Hematopoietic multipotent progenitor cell treated with erythropoietin and hydrocortisone succinate and interleukin-3 and kit ligand, for 6 days (in vitro differentiated cells): ENCODE results near the gene DEPP1.

Experiments used
- DNase-seq: peaks from one replicate; pipeline ENCODE4 v3.0.0-alpha.2; 2015

DEPP1 gene

DNA sequence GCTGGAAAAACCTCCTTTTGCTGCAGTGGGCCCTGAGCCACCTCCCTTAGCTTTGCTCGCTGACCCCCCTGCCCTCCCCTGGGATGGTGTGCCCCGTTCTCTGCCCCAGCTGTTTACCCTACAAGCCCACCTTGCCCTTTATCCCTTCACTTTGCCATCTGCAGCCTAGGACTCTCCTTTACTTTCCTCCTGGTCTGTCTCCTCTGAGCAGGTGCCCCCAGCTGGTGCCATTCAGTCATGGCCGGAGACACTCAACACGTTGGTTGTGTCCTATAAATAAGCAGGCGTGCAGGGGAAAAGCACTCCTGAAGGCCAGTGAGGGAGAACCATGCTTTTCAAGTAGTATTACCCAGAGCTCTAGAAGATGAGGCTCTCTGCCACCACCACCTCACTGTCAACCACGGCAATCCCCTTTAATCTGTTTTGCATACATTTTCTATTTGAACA lies 12.9 kb downstream of the DEPP1 start:
- no peak for DNase-seq

DNA sequence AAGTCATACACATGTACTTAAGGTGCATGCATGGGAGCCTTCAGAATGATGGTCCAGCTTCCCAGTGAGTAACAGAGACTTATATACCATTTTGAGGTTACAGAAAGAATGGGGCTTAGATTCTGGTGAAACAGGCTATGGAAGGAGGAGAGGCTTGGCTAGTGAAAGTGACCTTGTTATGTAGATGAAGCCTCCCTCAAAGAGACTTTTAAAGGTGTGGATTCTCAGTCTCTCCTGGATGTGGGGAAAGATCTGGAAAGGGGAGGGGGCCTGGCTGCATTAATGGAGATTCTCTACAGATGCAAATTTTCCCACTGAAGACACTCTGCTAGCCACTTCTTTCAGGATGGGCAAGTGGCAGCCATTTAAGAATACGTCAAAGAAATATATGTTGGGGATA lies 13.5 kb downstream of the DEPP1 start:
- DNase-seq: no peak

- DNase-seq: no peak
These were observed 14.6 kb downstream of the DEPP1 start for GRCh38 chr10:44963772-44964633.

GRCh38 chr10:44962870-44963738 lies 15.5 kb downstream of the DEPP1 start:
- DNase-seq: no peak

DNA sequence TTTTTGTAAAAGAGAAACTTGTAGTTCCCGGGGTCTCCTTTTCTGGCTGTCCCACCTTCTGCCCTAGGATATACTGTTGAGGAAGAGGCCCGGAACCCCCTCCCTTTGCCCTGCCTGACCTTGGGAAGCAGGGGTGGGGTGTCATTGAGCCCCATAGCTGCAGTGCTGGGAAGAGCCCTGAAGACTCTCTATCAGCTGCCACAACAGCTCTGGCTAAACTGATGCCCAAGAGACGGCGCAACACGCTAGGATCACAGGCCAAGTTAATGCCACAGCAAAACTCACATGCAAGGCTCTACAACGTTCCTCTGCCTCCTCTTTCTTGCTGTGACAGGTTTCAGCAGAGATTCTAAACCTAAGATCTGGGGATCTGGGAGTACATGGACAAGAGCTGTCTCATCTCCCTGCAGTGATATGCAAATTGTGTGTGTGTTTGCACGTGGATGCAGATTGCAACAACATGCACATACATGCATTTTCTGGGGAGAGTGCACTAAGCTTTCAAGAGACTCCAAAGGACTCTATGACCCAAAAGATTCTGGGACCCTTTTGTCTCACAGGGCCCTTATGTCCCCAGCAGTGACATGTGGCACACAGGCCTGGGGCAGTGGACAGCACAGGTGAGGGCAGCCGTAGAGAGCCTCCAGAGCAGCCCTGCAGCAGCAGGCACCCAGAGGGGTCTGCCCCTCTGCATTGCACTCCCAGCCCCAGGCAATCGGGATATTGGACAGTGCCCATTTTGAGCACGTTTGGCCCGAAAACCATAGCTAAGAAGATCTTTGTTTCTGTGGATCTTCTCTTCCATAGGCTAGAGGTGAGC lies 16.5 kb downstream of the DEPP1 start:
- no peak for DNase-seq

DNA sequence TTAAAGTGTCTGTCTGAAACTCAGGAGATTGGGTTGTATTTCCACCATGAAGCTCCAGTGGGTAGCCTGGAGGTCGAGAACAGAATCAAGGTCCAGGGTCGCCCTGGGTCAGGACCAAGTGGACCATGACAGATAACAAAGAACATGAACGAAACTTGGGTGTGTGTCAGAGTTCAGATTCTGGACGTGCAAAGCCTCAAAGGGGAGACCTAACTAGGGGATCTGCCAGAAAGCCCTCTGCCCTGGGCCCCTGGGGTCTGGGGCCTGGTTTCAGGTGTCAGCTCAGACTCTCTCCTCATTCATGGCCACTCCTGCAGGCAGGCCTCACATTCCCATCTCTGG lies 17.4 kb downstream of the DEPP1 start:
- DNase-seq: no peak

DNA sequence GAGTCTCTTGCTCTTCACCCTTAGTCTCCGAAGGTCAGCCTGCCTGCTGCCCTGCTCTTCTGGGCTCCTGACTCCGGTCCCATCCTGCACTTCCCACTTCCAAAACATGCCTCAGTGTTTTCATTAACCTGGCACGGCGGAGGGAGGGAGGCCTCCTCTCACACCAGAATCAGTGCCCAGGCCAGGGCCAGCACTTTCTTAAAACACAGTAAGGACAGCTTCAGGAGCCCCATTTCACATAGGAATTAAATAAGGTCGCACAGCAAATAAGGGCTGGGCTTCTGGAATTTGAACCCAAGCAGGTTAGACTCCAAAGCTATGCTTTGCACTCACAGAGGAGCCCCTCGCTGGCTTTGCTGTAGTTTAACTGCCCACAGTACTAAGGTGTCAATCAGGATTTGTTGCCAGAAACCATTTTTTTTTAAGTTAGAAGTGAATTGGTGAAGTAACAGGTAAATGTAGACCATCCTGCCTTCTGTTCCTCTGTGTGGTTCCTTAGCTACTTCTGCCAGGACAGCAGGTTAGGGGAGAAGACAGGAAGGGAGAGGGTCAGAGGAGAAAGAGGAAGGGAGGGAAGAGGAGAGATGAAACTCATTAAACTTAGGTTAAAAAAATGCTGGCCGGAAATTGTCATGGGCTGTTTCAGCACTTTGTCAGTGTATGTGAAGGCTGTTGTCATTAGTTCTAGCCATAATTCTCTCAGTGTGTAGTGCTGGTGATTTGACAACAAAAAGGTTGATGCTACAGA lies 18.0 kb downstream of the DEPP1 start:
- DNase-seq: no peak

DNA sequence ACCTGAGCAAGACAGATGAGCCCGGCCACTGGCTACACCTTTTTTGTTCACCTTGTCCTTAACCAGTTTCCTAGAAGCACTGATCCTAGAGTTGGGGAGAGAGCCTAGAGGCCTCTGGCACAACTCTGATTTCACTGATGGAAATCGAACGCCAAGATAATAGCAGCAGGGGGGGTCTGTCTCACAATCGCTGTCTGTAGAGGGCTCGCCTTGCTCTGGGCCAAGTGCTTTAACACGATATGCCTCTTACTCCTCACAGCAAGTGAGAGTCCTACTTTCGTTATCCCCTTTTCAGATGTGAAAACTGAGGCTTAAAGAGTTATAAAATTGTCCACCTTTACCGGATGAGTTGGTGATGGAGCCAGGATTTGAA lies 18.5 kb downstream of the DEPP1 start:
- DNase-seq: no peak

GRCh38 chr10:44959247-44960087 lies 19.1 kb downstream of the DEPP1 start, which contains the start of gene RASSF4:
RASSF4 (plus strand) TSS chr10:44959802; CDS start chr10:44970203, 10,401 bp downstream.
- DNase-seq: peak; percentile 93

- DNase-seq: no peak
These were observed 19.7 kb downstream of the DEPP1 start for GRCh38 chr10:44958898-44959246.

- no peak for DNase-seq
These were observed 20.3 kb downstream of the DEPP1 start for GRCh38 chr10:44958196-44958897.

- no peak for DNase-seq
These were observed 21.6 kb downstream of the DEPP1 start for GRCh38 chr10:44956717-44957706.

GRCh38 chr10:44956226-44956625 lies 22.4 kb downstream of the DEPP1 start:
- no peak for DNase-seq

- no peak for DNase-seq
These were observed 23.1 kb downstream of the DEPP1 start for GRCh38 chr10:44955413-44956070.

GRCh38 chr10:44954962-44955361 lies 23.6 kb downstream of the DEPP1 start:
- no peak for DNase-seq

DNA sequence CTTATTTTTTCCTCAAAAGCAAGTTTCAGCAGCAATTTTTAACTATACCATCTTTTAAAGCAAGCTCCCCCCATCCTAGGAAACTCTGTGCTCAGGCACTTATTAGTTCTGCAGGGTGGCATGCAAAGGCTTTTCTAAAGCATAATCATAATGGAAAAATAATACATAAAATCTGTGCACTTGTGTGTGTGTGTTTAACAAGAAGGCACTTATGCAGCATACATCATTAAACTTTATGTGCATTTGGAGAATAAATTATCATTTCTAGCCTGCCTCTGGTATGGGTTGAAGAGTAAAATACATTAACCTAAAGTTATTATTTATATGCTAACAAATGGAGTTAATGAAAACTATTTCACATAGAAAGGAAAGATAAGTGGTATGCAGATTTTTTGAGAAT lies 24.6 kb downstream of the DEPP1 start:
- no peak for DNase-seq

- no peak for DNase-seq
These were observed 25.8 kb downstream of the DEPP1 start for GRCh38 chr10:44952779-44953231.

DNA sequence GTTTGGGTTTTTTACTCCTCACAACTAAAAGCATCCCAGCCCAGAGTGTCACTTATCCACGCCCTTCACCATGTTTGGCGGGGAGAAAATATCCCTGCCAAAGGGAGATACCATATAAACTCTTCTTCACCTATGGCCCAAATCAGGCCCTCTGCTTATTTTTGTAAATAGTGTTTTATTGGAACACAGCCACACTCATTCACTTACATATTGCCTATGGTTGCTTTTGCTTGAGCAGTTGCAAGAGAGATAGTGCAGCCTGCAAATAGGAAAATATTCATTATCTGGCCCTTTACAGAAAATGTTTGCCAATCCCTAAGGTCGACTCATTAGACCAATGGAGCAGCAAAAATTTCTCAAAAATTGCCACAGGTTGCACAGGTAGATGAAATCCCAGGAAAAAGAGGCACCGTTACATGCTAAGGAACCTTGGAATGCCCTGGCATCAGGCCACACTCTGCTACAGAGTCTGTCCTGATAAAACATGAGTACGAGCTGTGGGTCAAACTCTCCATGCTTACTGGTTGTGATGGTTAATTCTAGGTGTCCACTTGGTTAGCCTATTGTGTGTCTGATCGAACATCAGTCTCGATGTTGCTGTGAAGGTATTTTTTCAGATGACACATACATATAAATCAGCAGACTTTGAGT lies 26.9 kb downstream of the DEPP1 start:
- no peak for DNase-seq
